WTC11 (cell line): ENCODE results near the gene SNX25.

Experiments
- FOXK1 ChIP-seq: sonication (generic); formaldehyde crosslinking; IDR thresholded peaks from 2 replicates; pipeline ENCODE4 v1.8.0; 2022; ENCODE audit warnings: mild to moderate bottlenecking, moderate library complexity, missing genetic modification reagents
- FOXP1 ChIP-seq: sonication (generic); formaldehyde crosslinking; IDR thresholded peaks from 2 replicates; pipeline ENCODE4 v1.8.0; 2022; ENCODE audit warnings: missing genetic modification reagents, mild to moderate bottlenecking, moderate library complexity, borderline replicate concordance
- JUN ChIP-seq: sonication (generic); formaldehyde crosslinking; IDR thresholded peaks from 2 replicates; pipeline ENCODE4 v1.8.0; 2023; ENCODE audit warnings: mild to moderate bottlenecking, missing genetic modification reagents
- USF1 ChIP-seq: sonication (generic); formaldehyde crosslinking; IDR thresholded peaks from 2 replicates; pipeline ENCODE4 v1.8.0; 2022; ENCODE audit warnings: mild to moderate bottlenecking, missing genetic modification reagents

DNA sequence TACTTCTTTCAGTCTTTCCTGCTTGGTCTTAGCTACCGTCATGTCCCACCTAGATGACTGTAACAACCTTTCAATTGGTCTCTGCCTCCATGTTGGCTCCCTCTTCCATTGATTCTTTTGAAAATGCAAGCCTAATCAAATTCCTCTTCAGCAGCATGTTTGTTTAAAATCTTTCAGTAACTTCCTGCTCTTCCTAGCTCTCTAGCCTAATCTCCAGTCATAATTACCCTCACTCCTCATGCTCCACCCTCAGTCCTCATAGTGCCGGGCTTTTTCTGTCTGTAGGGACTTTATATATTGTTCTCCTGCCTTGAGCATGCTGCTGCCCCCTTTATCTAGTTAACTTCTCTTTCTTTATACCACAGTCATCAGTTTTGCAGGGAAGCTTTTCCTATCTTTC is 12.1 kb downstream of the SNX25 start:
- TF ChIP-seq FOXK1 (CRISPR knock-in tag) (no peak), USF1 (CRISPR knock-in tag) (no peak), FOXP1 (CRISPR knock-in tag) (no peak), JUN (CRISPR knock-in tag) (no peak)
